ENCODE data around the gene FBLN5.

FBLN5 gene

DNA sequence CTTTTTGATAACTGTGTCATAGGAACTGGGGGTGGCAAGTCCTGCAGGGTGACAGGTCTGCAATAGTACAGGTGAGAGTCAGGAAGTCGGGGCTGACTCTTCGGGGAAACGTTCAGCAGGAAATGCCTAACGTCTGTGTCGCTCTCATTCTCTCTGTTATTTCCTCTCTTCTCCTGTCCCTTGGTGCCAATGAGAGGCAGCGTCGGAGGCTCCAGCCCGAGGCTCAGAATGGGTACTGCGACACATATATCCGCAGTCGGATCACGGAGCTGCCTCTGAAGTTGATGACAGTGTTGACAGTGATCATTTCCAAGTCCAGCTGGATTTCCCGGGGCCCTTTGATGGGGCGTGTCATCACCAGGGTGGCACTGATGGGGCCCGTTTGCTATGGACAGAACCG is 77.5 kb downstream of the FBLN5 start:
- no peak overlapping the region for H3K4me3 ChIP-seq (ENCODE audit: control insufficient read depth, low read depth, low read length)
- DNase-seq (ENCODE audit: low read depth): no peak
- TF ChIP-seq CTCF (conservative IDR thresholded peaks at IDR 0.05; ENCODE audit: control insufficient read depth, insufficient read depth, low read depth, low read length): no peak

DNA sequence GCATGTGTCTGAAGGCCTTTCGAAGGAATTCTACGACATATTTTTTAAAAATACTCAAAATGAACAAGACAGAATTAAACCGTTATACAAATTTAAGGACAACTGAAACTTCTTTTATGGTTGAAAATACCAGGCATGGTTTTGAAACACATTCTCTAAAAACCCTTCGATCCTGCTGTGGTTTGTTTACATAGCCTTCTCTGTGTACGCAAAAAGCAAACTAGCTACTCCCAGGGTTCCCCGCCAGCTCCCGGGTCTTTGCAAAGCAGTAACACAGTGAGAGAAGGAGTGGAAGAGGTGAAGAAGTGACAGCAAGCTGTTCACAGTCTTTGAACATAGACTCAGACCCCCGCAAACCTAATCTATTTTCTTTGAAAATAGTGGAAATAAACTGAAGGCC is 77.9 kb downstream of the FBLN5 start:
- no peak for DNase-seq (ENCODE audit: low read depth)
- H3K4me3 ChIP-seq (ENCODE audit: control insufficient read depth, low read depth, low read length): no peak overlapping the region
- TF ChIP-seq CTCF (conservative IDR thresholded peaks at IDR 0.05; ENCODE audit: control insufficient read depth, insufficient read depth, low read depth, low read length): no peak

DNA sequence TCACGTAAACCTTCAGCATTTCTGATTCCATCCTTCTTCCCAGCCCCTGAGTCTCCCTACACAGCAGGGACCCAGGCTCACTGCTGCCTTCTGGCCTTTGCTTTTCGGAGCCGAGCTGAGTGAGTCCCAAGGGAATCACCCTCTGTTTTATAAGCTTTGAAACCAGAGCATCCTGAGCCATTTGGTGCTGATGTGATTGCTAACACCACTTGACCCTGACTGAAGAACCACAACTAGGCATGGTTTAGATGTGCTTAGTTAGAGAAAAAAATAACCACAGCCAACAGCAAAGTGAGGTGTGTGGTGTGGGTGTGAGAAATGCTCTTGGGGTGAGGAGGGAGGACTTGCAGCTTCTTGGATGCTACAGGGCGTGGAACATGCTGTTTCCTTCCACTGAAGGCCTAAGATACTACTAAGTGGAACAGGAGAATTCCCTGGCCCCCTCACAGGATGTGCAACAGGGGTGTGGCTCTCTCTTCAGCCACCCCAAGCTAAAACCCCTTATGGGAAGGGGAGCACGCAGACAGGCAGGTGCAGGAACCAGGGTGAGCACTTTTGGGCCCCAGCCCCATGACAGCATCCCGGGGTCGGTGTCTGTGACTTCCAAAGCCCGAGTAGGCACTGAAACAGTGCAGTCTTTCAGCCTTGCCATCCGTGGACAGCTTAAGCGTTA is 80.0 kb downstream of the FBLN5 start, which contains the start of gene TC2N:
Gene TC2N, minus strand, starts transcription at position 221 of the 673 bp plus-strand sequence. CDS start 53,767 bp downstream, outside the sequence.
- no peak for DNase-seq (ENCODE audit: low read depth)
- no peak for TF ChIP-seq CTCF (conservative IDR thresholded peaks at IDR 0.05; ENCODE audit: control insufficient read depth, insufficient read depth, low read depth, low read length)
- no peak within 1 kb of the TSS for H3K4me3 ChIP-seq (ENCODE audit: control insufficient read depth, low read depth, low read length)

GRCh38 chr14:91866511-91867295 is 80.8 kb downstream of the FBLN5 start:
- no peak overlapping the region for H3K4me3 ChIP-seq (ENCODE audit: control insufficient read depth, low read depth, low read length)
- no peak for TF ChIP-seq CTCF (conservative IDR thresholded peaks at IDR 0.05; ENCODE audit: control insufficient read depth, insufficient read depth, low read depth, low read length)
- no peak for DNase-seq (ENCODE audit: low read depth)

GRCh38 chr14:91866061-91866460 is 81.4 kb downstream of the FBLN5 start:
- no peak for DNase-seq (ENCODE audit: low read depth)
- no peak for TF ChIP-seq CTCF (conservative IDR thresholded peaks at IDR 0.05; ENCODE audit: control insufficient read depth, insufficient read depth, low read depth, low read length)
- H3K4me3 ChIP-seq (ENCODE audit: control insufficient read depth, low read depth, low read length): no peak overlapping the region

DNA sequence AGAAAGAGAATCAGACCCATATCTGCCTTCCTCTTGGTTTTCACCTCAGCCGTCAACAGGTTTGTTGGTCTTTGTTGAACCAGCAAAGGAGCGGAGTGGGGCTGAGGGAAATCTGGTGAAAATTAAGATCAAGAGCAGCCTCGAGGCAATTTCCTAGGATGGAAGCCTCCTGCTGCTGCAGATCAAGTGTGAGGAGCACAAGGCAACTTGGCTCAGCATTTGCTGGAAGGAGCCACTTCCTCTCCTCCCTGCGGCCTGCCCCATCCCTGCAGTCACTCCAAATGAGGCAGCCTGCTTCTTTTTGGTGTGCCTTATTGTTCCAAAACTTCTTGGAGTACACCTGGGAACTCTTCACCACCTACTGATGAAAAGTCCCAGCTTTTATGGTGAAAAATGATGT is 85.1 kb downstream of the FBLN5 start:
- no peak for TF ChIP-seq CTCF (conservative IDR thresholded peaks at IDR 0.05; ENCODE audit: control insufficient read depth, insufficient read depth, low read depth, low read length)
- DNase-seq (ENCODE audit: low read depth): no peak
- H3K4me3 ChIP-seq (ENCODE audit: control insufficient read depth, low read depth, low read length): no peak overlapping the region
